T-cell (primary cell): ENCODE measurements around the gene HECTD1. TPM values are rescaled to one million over a fixed set of nuclear protein-coding genes. Genes with fewer than 3 reads are reported as not detected.

Experiments
- ATAC-seq, 4 experiments: fragments of 200-7000 bp in 3 of 4; fragments of 150-1000 bp in 1 of 4; cut with Tn5 transposase; replicated peaks in 1 of 4; 1 replicate in 3 of 4; 2 replicates in 1 of 4; pipeline ENCODE4 v1.10.0; 2021; ENCODE audit warnings: moderate library complexity in 3 of 4, mild to moderate bottlenecking in 2 of 4, moderate number of reproducible peaks in 1 of 4
- CTCF ChIA-PET, 2 donors: fragments of 300-600 bp; sonication (Branson Sonifier 250); formaldehyde crosslinking; loops; one replicate each; lab custom pipeline; 2022; ENCODE audit warnings: antibody characterized with exemption in 2 of 2; lab: Charles Lee
- POLR2A ChIA-PET, 2 donors: fragments of 300-600 bp; sonication (Branson Sonifier 250); formaldehyde crosslinking; loops; one replicate each; lab custom pipeline; 2022; ENCODE audit warnings: antibody characterized with exemption in 2 of 2; lab: Charles Lee
- DNase-seq, 35 experiments: peaks; one replicate each; pipeline versions ENCODE4 v3.0.0 to v3.0.0-alpha.2; 2013 to 2023
- H3K27ac ChIP-seq: one replicate; pipeline ENCODE4 v1.5.1; 2013; ENCODE audit warnings: low read length
- H3K27me3 ChIP-seq, 2 experiments: replicated peaks in 1 of 2; 1 replicate in 1 of 2; 2 replicates in 1 of 2; pipeline versions ENCODE4 v1.6.1 to v1.7.0; 2013; ENCODE audit warnings: low read length in 1 of 2, mixed read lengths in 1 of 2; ENCODE audit not compliant: control insufficient read depth in 2 of 2, insufficient read depth in 2 of 2; ENCODE audit errors: extremely low read depth in 1 of 2
- H3K36me3 ChIP-seq, 2 donors: 1 replicate in 1 of 2; 2 replicates in 1 of 2; pipeline versions ENCODE4 v1.6.1 to v1.7.0; 2013; ENCODE audit warnings: low read length in 1 of 2; ENCODE audit not compliant: control insufficient read depth in 2 of 2, insufficient read depth in 1 of 2; ENCODE audit errors: extremely low read depth in 1 of 2
- H3K4me1 ChIP-seq, 2 experiments: 1 replicate in 1 of 2; 2 replicates in 1 of 2; pipeline versions ENCODE4 v1.6.1 to v1.7.0; 2013; ENCODE audit warnings: low read length in 2 of 2, mixed read lengths in 1 of 2; ENCODE audit not compliant: insufficient read depth in 2 of 2, control insufficient read depth in 1 of 2; ENCODE audit errors: extremely low read depth in 1 of 2
- H3K4me3 ChIP-seq, 2 donors: 1 replicate in 1 of 2; 2 replicates in 1 of 2; pipeline versions ENCODE4 v1.5.1 to v1.7.0; 2013; ENCODE audit warnings: mild to moderate bottlenecking in 2 of 2, low read length in 1 of 2, moderate library complexity in 1 of 2; ENCODE audit not compliant: control insufficient read depth in 1 of 2; ENCODE audit errors: extremely low read depth in 1 of 2
- H3K9me3 ChIP-seq: 2 replicates; pipeline ENCODE4 v1.7.0; 2013
- H3K27ac Mint-ChIP-seq, 2 donors: one replicate each; pipeline ENCODE4 v1.8.0; 2020 to 2021; ENCODE audit warnings: mild to moderate bottlenecking in 2 of 2, mixed read lengths in 2 of 2
- H3K27me3 Mint-ChIP-seq, 2 donors: one replicate each; pipeline ENCODE4 v1.8.0; 2021 to 2022; ENCODE audit warnings: mixed read lengths in 2 of 2
- H3K36me3 Mint-ChIP-seq: one replicate; pipeline ENCODE4 v1.8.0; 2021; ENCODE audit warnings: mixed read lengths
- H3K4me1 Mint-ChIP-seq, 3 donors: one replicate each; pipeline ENCODE4 v1.8.0; 2020 to 2022; ENCODE audit warnings: mixed read lengths in 3 of 3, mild to moderate bottlenecking in 1 of 3
- H3K4me3 Mint-ChIP-seq, 3 donors: one replicate each; pipeline ENCODE4 v1.8.0; 2020 to 2022; ENCODE audit warnings: mild to moderate bottlenecking in 3 of 3, mixed read lengths in 3 of 3, moderate library complexity in 3 of 3
- H3K9me3 Mint-ChIP-seq, 3 donors: one replicate each; pipeline ENCODE4 v1.8.0; 2020 to 2022; ENCODE audit warnings: mixed read lengths in 3 of 3
- WGBS: methylation state at CpG from one replicate; pipeline ENCODE4 v1.1.5; 2013; ENCODE audit warnings: missing lambda C conversion rate; ENCODE audit not compliant: insufficient coverage; 5-methylcytosine and 5-hydroxymethylcytosine counted together
- total RNA-seq, 35 experiments: library from RNA in 6 of 35; stranded (reverse) in 6 of 35; fragments of 120-200 nt in 1 of 35; gene quantifications; one replicate each; pipeline versions ENCODE4 v1.2.1 to v1.2.4 and lab custom pipeline; 2013 to 2026

HECTD1 gene
- total RNA-seq, 5 donors from 2014 or later (not counting 1 experiment from before 2014, with no cell fraction given): 118 to 194 (median 132) TPM

- DNase-seq: no peak
- Histone ChIP-seq H3K36me3 (peaks cover 2 to 79% of the 10 kb centered on the region in 2 donors), H3K4me1 (no peaks in the 10 kb centered on the region), H3K4me3 (no peak overlapping the region), H3K27ac (no peak overlapping the region), H3K27me3 (no peaks in the 10 kb centered on the region), H3K9me3 (no peaks in the 10 kb centered on the region)
- H3K4me3 Mint-ChIP-seq: no peak overlapping the region
- H3K36me3 Mint-ChIP-seq: peaks cover 63% of the 10 kb centered on the region
- CTCF ChIA-PET: no interaction called here
- no peaks in the 10 kb centered on the region for H3K9me3 Mint-ChIP-seq
- H3K27me3 Mint-ChIP-seq: no peaks in the 10 kb centered on the region
- no CpG with 5 or more reads among the region's 5 CpGs for WGBS
- POLR2A ChIA-PET: no interaction called here
- H3K27ac Mint-ChIP-seq: no peak overlapping the region
- ATAC-seq: no peak
- peaks cover 0 to 4% (median 3%) of the 10 kb centered on the region in 3 donors for H3K4me1 Mint-ChIP-seq
Observed at GRCh38 chr14:31169877-31170276, 37.7 kb downstream of the HECTD1 start.

GRCh38 chr14:31167032-31167431, 40.6 kb downstream of the HECTD1 start:
- H3K27me3 Mint-ChIP-seq: no peaks in the 10 kb centered on the region

GRCh38 chr14:31166271-31166561, 41.4 kb downstream of the HECTD1 start:
- H3K4me1 ChIP-seq: no peaks in the 10 kb centered on the region
- no peaks in the 10 kb centered on the region for H3K27me3 ChIP-seq
- peaks cover 58% of the 10 kb centered on the region for H3K36me3 Mint-ChIP-seq
- H3K9me3 Mint-ChIP-seq: no peaks in the 10 kb centered on the region
- no peak overlapping the region for H3K4me3 ChIP-seq
- no peaks in the 10 kb centered on the region for H3K27me3 Mint-ChIP-seq
- no peak overlapping the region for H3K27ac Mint-ChIP-seq
- DNase-seq (no peak), ATAC-seq (no peak)
- no peak overlapping the region for H3K27ac ChIP-seq
- ChIA-PET POLR2A (interaction anchor here (0.6 to 0.7 kb wide), 3 partner anchors 25 to 186 kb away, joined by 4 read pairs; no protein-coding TSS in a partner anchor), CTCF (no interaction called here)
- no peaks in the 10 kb centered on the region for H3K9me3 ChIP-seq
- no peak overlapping the region for H3K4me3 Mint-ChIP-seq
- H3K36me3 ChIP-seq: peaks cover 0 to 78% of the 10 kb centered on the region in 2 donors
- WGBS: 97% methylated on average over 3 of the region's 3 CpGs
- peaks cover 0 to 4% (median 2%) of the 10 kb centered on the region in 3 donors for H3K4me1 Mint-ChIP-seq

More at GRCh38 chr14:31167032-31167431, 40.6 kb downstream of the HECTD1 start:
- H3K4me1 Mint-ChIP-seq: peaks cover 0 to 4% (median 2%) of the 10 kb centered on the region in 3 donors
- H3K27ac Mint-ChIP-seq: no peak overlapping the region
- no peak for ATAC-seq
- peaks cover 55% of the 10 kb centered on the region for H3K36me3 Mint-ChIP-seq
- Histone ChIP-seq H3K4me3 (no peak overlapping the region), H3K27ac (no peak overlapping the region), H3K36me3 (peaks cover 0 to 79% of the 10 kb centered on the region in 2 donors), H3K27me3 (no peaks in the 10 kb centered on the region), H3K4me1 (no peaks in the 10 kb centered on the region), H3K9me3 (no peaks in the 10 kb centered on the region)
- ChIA-PET POLR2A (interaction anchor here in 1 of 2 donors (0.6 kb wide), 1 partner anchor 36 kb away, joined by 4 read pairs; no protein-coding TSS in a partner anchor), CTCF (interaction anchor here in 1 of 2 donors (0.6 kb wide), 1 partner anchor 185 kb away, joined by 3 read pairs; no protein-coding TSS in a partner anchor)
- DNase-seq: no peak
- 100% methylated on average over 2 of the region's 5 CpGs for WGBS
- H3K9me3 Mint-ChIP-seq: no peaks in the 10 kb centered on the region
- no peak overlapping the region for H3K4me3 Mint-ChIP-seq

GRCh38 chr14:31164115-31164514, 43.5 kb downstream of the HECTD1 start:
- Mint-ChIP-seq H3K27ac (no peak overlapping the region), H3K9me3 (no peaks in the 10 kb centered on the region), H3K27me3 (no peaks in the 10 kb centered on the region), H3K36me3 (peaks cover 43% of the 10 kb centered on the region), H3K4me3 (no peak overlapping the region), H3K4me1 (peaks cover 0 to 4% (median 2%) of the 10 kb centered on the region in 3 donors)
- no peak for DNase-seq
- no peaks in the 10 kb centered on the region for H3K27me3 ChIP-seq
- CTCF ChIA-PET: interaction anchor here in 1 of 2 donors (0.9 kb wide), 1 partner anchor 131 kb away, joined by 4 read pairs; no protein-coding TSS in a partner anchor
- H3K36me3 ChIP-seq: peaks cover 0 to 72% of the 10 kb centered on the region in 2 donors
- H3K9me3 ChIP-seq: no peaks in the 10 kb centered on the region
- no peak overlapping the region for H3K27ac ChIP-seq
- no peak for ATAC-seq
- H3K4me1 ChIP-seq: no peaks in the 10 kb centered on the region
- POLR2A ChIA-PET: no interaction called here
- WGBS: no CpG with 5 or more reads among the region's 4 CpGs
- H3K4me3 ChIP-seq: no peak overlapping the region

GRCh38 chr14:31162910-31163649, 44.5 kb downstream of the HECTD1 start:
- H3K4me3 ChIP-seq: no peak overlapping the region
- ChIA-PET CTCF (no interaction called here), POLR2A (interaction anchor here in 1 of 2 donors (0.7 kb wide), 1 partner anchor 71 kb away, joined by 3 read pairs; no protein-coding TSS in a partner anchor)
- no peak overlapping the region for H3K27ac ChIP-seq
- H3K9me3 ChIP-seq: no peaks in the 10 kb centered on the region
- peaks cover 0 to 4% (median 2%) of the 10 kb centered on the region in 3 donors for H3K4me1 Mint-ChIP-seq
- no peaks in the 10 kb centered on the region for H3K4me1 ChIP-seq
- no peaks in the 10 kb centered on the region for H3K9me3 Mint-ChIP-seq
- peaks cover 0 to 77% of the 10 kb centered on the region in 2 donors for H3K36me3 ChIP-seq
- no peaks in the 10 kb centered on the region for H3K27me3 ChIP-seq
- DNase-seq (no peak), ATAC-seq (no peak)
- no peaks in the 10 kb centered on the region for H3K27me3 Mint-ChIP-seq
- 82% methylated on average over 7 of the region's 16 CpGs for WGBS
- H3K27ac Mint-ChIP-seq: no peak overlapping the region
- no peak overlapping the region for H3K4me3 Mint-ChIP-seq
- H3K36me3 Mint-ChIP-seq: peaks cover 39% of the 10 kb centered on the region

- H3K27ac Mint-ChIP-seq: no peak overlapping the region
- H3K27me3 ChIP-seq: no peaks in the 10 kb centered on the region
- POLR2A ChIA-PET: interaction anchor here (0.7 kb wide), 2 partner anchors 23 to 221 kb away, joined by 3 to 6 read pairs; no protein-coding TSS in a partner anchor
- H3K27me3 Mint-ChIP-seq: no peaks in the 10 kb centered on the region
- no peak overlapping the region for H3K27ac ChIP-seq
- no peak overlapping the region for H3K4me3 ChIP-seq
- no peak overlapping the region for H3K4me3 Mint-ChIP-seq
- DNase-seq (no peak), ATAC-seq (no peak)
- CTCF ChIA-PET: no interaction called here
- no peaks in the 10 kb centered on the region for H3K4me1 ChIP-seq
- 67% methylated on average over 3 of the region's 5 CpGs for WGBS
- H3K9me3 ChIP-seq: no peaks in the 10 kb centered on the region
- H3K9me3 Mint-ChIP-seq: no peaks in the 10 kb centered on the region
- peaks cover 0 to 64% of the 10 kb centered on the region in 2 donors for H3K36me3 ChIP-seq
- peaks cover 36% of the 10 kb centered on the region for H3K36me3 Mint-ChIP-seq
- H3K4me1 Mint-ChIP-seq: peaks cover 0 to 4% (median 2%) of the 10 kb centered on the region in 3 donors
Observed at GRCh38 chr14:31161274-31161673, 46.3 kb downstream of the HECTD1 start.
